HepG2 (cell line): ENCODE results near the gene PLA2G7. TPM values are rescaled to one million over a fixed set of nuclear protein-coding genes. Genes with fewer than 3 reads are reported as not detected.
"Not testable (repeated sequence)": the region's sequence is repeated elsewhere in the genome, so short reads cannot be mapped to it uniquely, and the experiment has no call there.

ENCODE experiments used
- ATAC-seq: fragments of 200-7000 bp; cut with Tn5 transposase; 3 replicates; pipeline ENCODE4 v1.9.1; 2020; ENCODE audit warnings: mild to moderate bottlenecking, moderate library complexity
- BruUV-seq: library from RNA; stranded (reverse); fragments of 400-500 nt; replicated peaks from 2 replicates; lab custom pipeline; 2021; lab: Mats Ljungman, UMichigan
- CTCF ChIA-PET: fragments of 300-600 bp; formaldehyde crosslinking; extraction: SDS; loops from one replicate; lab custom pipeline; 2021; ENCODE audit warnings: low total read pairs, inconsistent platforms, low intra/inter-chr PET ratio; lab: Yijun Ruan, JAX
- POLR2A ChIA-PET: fragments of 350-600 bp; sonication (Branson Sonifier 250); formaldehyde crosslinking; loops from one replicate; lab custom pipeline; 2020; ENCODE audit warnings: antibody characterized with exemption, inconsistent platforms; lab: Yijun Ruan, JAX
- DNase-seq: peaks from one replicate; pipeline ENCODE4 v3.0.0-alpha.2; 2015; ENCODE audit warnings: low spot score
- FAIRE-seq: peaks from 3 replicates; lab custom pipeline; 2011; peaks lifted over from hg19 to GRCh38; lab: Jason Lieb, UNC
- H2AFZ ChIP-seq: one replicate; pipeline ENCODE4 v1.6.1; 2011; ENCODE audit warnings: low read length, inconsistent platforms
- H3K27ac ChIP-seq: fragments of 300-600 bp; 3 replicates; pipeline ENCODE4 v1.8.0; 2011; ENCODE audit warnings: mixed run types, mild to moderate bottlenecking, mixed read lengths, low read length, inconsistent platforms; ENCODE audit not compliant: insufficient read depth; ENCODE audit errors: extremely low read length
- H3K27me3 ChIP-seq, 2 experiments: fragments of 200-600 bp in 1 of 2; 2 replicates in 1 of 2; 3 replicates in 1 of 2; pipeline versions ENCODE4 v1.6.0 to v1.8.0; 2011; ENCODE audit warnings: low read length in 2 of 2, mild to moderate bottlenecking in 2 of 2, moderate library complexity in 2 of 2, inconsistent platforms in 1 of 2; ENCODE audit not compliant: insufficient read depth in 2 of 2, control insufficient read depth in 1 of 2
- H3K36me3 ChIP-seq, 2 experiments: fragments of 200-600 bp in 1 of 2; replicated peaks in 1 of 2; 2 replicates in 1 of 2; 3 replicates in 1 of 2; pipeline versions ENCODE4 v1.5.1 to v1.8.0; 2011; ENCODE audit warnings: low read length in 2 of 2, inconsistent platforms in 1 of 2; ENCODE audit not compliant: insufficient read depth in 2 of 2, control insufficient read depth in 1 of 2
- H3K4me1 ChIP-seq: 2 replicates; pipeline ENCODE4 v1.5.1; 2012; ENCODE audit warnings: low read length, inconsistent platforms; ENCODE audit not compliant: insufficient read depth
- H3K4me2 ChIP-seq: 2 replicates; pipeline ENCODE4 v1.6.0; 2011; ENCODE audit warnings: low read depth, low read length, inconsistent platforms
- H3K4me3 ChIP-seq, 3 experiments: fragments of 200-600 bp in 1 of 3; sonication (generic), shearing (Covaris generic) in 1 of 3; replicated peaks in 1 of 3; 2 replicates each; pipeline ENCODE4 v1.5.1; 2011 to 2016; ENCODE audit warnings: low read length in 3 of 3, inconsistent platforms in 2 of 3, low read depth in 2 of 3, mild to moderate bottlenecking in 2 of 3, control low read depth in 1 of 3, mixed read lengths in 1 of 3; ENCODE audit not compliant: insufficient read depth in 1 of 3
- H3K79me2 ChIP-seq: one replicate; pipeline ENCODE4 v1.6.1; 2011; ENCODE audit warnings: low read length, inconsistent platforms; ENCODE audit not compliant: insufficient read depth
- H3K9ac ChIP-seq: 2 replicates; pipeline ENCODE4 v1.6.0; 2011; ENCODE audit warnings: mild to moderate bottlenecking, low read depth, low read length, inconsistent platforms; ENCODE audit not compliant: insufficient read depth
- H3K9me3 ChIP-seq: 2 replicates; pipeline ENCODE4 v1.5.1; 2012; ENCODE audit warnings: mild to moderate bottlenecking, low read length
- H4K20me1 ChIP-seq: 2 replicates; pipeline ENCODE4 v1.6.0; 2011; ENCODE audit warnings: inconsistent platforms, mild to moderate bottlenecking, low read length, moderate library complexity; ENCODE audit not compliant: insufficient read depth
- BCL6 ChIP-seq: IDR thresholded peaks from 2 replicates; pipeline ENCODE4 v1.6.1; 2016; ENCODE audit warnings: missing genetic modification reagents, missing compliant biosample characterization
- ELK4 ChIP-seq: sonication (generic); formaldehyde crosslinking; IDR thresholded peaks from 2 replicates; pipeline ENCODE4 v1.9.0; 2021; ENCODE audit warnings: missing genetic modification reagents, borderline replicate concordance
- FOXK2 ChIP-seq: fragments of 450-650 bp; IDR thresholded peaks from 2 replicates; pipeline ENCODE4 v1.6.1; 2016
- GPN1 ChIP-seq: sonication (generic); formaldehyde crosslinking; IDR thresholded peaks from 2 replicates; pipeline ENCODE4 v1.5.1; 2020; ENCODE audit warnings: missing genetic modification reagents, borderline replicate concordance
- IRX3 ChIP-seq: sonication (generic); formaldehyde crosslinking; IDR thresholded peaks from 2 replicates; pipeline ENCODE4 v1.8.1; 2023; ENCODE audit warnings: mild to moderate bottlenecking, low read depth, missing genetic modification reagents, borderline replicate concordance
- KDM2A ChIP-seq: sonication (generic); formaldehyde crosslinking; IDR thresholded peaks from 2 replicates; pipeline ENCODE4 v1.4.0; 2020; ENCODE audit warnings: low read depth, missing genetic modification reagents, borderline replicate concordance
- NFYB ChIP-seq: sonication (generic); formaldehyde crosslinking; IDR thresholded peaks from 2 replicates; pipeline ENCODE4 v1.4.0; 2020; ENCODE audit warnings: missing genetic modification reagents
- SP4 ChIP-seq: sonication (generic); formaldehyde crosslinking; IDR thresholded peaks from 2 replicates; pipeline ENCODE4 v1.8.1; 2023; ENCODE audit warnings: mild to moderate bottlenecking, missing genetic modification reagents
- ZFYVE20 ChIP-seq: sonication (generic); formaldehyde crosslinking; IDR thresholded peaks from 2 replicates; pipeline ENCODE4 v1.8.0; 2023; ENCODE audit warnings: low read depth, mild to moderate bottlenecking, moderate library complexity, missing genetic modification reagents, borderline replicate concordance
- ZKSCAN8 ChIP-seq: IDR thresholded peaks from 2 replicates; pipeline ENCODE4 v1.6.1; 2016; ENCODE audit warnings: borderline replicate concordance, missing genetic modification reagents, missing compliant biosample characterization
- ZMAT3 ChIP-seq: sonication (generic); formaldehyde crosslinking; conservative IDR thresholded peaks from 2 replicates; pipeline ENCODE4 v1.7.0; 2021; ENCODE audit warnings: missing genetic modification reagents
- ZNF280B ChIP-seq: sonication (generic); formaldehyde crosslinking; IDR thresholded peaks from 2 replicates; pipeline ENCODE4 v1.5.0; 2020; ENCODE audit warnings: missing genetic modification reagents, mild to moderate bottlenecking, borderline replicate concordance
- ZNF382 ChIP-seq: sonication (generic); formaldehyde crosslinking; IDR thresholded peaks from 2 replicates; pipeline ENCODE4 v1.5.0; 2020; ENCODE audit warnings: missing genetic modification reagents, mild to moderate bottlenecking, borderline replicate concordance
- WGBS: methylation state at CpG from one replicate; pipeline ENCODE4 v1.1.6; 2017; ENCODE audit warnings: low lambda C conversion rate; 5-methylcytosine and 5-hydroxymethylcytosine counted together
- in situ Hi-C: cut with HindIII; loops from 2 replicates; pipeline ENCODE4 v1.10.0; 2017; ENCODE audit warnings: low pct_unique_long_range_greater_than_20kb; ENCODE audit not compliant: extremely low pct_ligation_motif_present
- intact Hi-C: fragments of 100-400 bp; cut with micrococcal nuclease; formaldehyde crosslinking; loops from one replicate; pipeline ENCODE4 v1.10.0; 2022; ENCODE audit not compliant: unreplicated experiment
- polyA plus RNA-seq, 8 experiments: library from polyadenylated mRNA; depleted of rRNA in 3 of 8; stranded (reverse) in 7 of 8; unstranded in 1 of 8; fragments of >200 nt; fragmentation: Illumina TruSeq in 4 of 8; extraction: Trizol in 4 of 8; gene quantifications; 2 replicates each; pipeline versions ENCODE4 v1.2.1 to v1.2.3, GENCODE V29; 2011 to 2016; ENCODE audit warnings: low read depth in 4 of 8, missing spikeins in 1 of 8, mixed read lengths in 1 of 8; ENCODE audit not compliant: insufficient read depth in 1 of 8
- total RNA-seq, 5 experiments: library from RNA; depleted of rRNA; stranded (reverse); fragments of >200 nt; fragmentation: Illumina TruSeq; extraction: Trizol; gene quantifications; 2 replicates each; pipeline ENCODE4 v1.2.3, GENCODE V29; 2016; ENCODE audit warnings: low read depth in 1 of 5

Gene PLA2G7
- total and polyA plus RNA-seq, 2 of the 13 experiments (the other 11 are each of a cell fraction or from before 2014, with no cell fraction given) = not detected

GRCh38 chr6:46774736-46775135 is 39.6 kb upstream of the PLA2G7 start:
- CTCF ChIA-PET, H3K9me3 ChIP-seq, H3K79me2 ChIP-seq, BruUV-seq, H2AFZ ChIP-seq, DNase-seq, H3K27ac ChIP-seq, in situ Hi-C loops, ATAC-seq, H3K9ac ChIP-seq, POLR2A ChIA-PET, H3K27me3 ChIP-seq, intact Hi-C loops, H4K20me1 ChIP-seq, H3K4me1 ChIP-seq, H3K36me3 ChIP-seq, H3K4me3 ChIP-seq, FAIRE-seq, H3K4me2 ChIP-seq: not testable (repeated sequence)
- 40% methylated on average over 2 of the region's 24 CpGs for WGBS

GRCh38 chr6:46773201-46773855 is 38.2 kb upstream of the PLA2G7 start:
- no peak overlapping the region for H3K4me2 ChIP-seq
- no peaks in the 10 kb centered on the region for H3K79me2 ChIP-seq
- no peaks in the 10 kb centered on the region for H3K27me3 ChIP-seq
- POLR2A ChIA-PET = no interaction called here
- CTCF ChIA-PET = no interaction called here
- H3K9me3 ChIP-seq = no peaks in the 10 kb centered on the region
- H3K4me3 ChIP-seq = no peak overlapping the region
- H3K9ac ChIP-seq = no peak overlapping the region
- TF ChIP-seq NFYB (CRISPR knock-in tag) = no peak
- TF ChIP-seq ZNF382 = no peak
- TF ChIP-seq BCL6 = no peak
- no peak for TF ChIP-seq KDM2A (CRISPR knock-in tag)
- no peak for TF ChIP-seq ZFYVE20 (CRISPR knock-in tag)
- no peak for TF ChIP-seq ZNF280B (CRISPR knock-in tag)
- no peak for TF ChIP-seq IRX3 (CRISPR knock-in tag)
- no peak for TF ChIP-seq SP4
- no peak for TF ChIP-seq ELK4 (CRISPR knock-in tag)
- TF ChIP-seq ZMAT3 = no peak
- no peak for TF ChIP-seq FOXK2
- no peak for TF ChIP-seq GPN1 (CRISPR knock-in tag)
- no peak for TF ChIP-seq ZKSCAN8 (CRISPR knock-in tag)
- ATAC-seq (no peak), FAIRE-seq (no peak), DNase-seq (no peak)
- no TSS peak for BruUV-seq
- H4K20me1 ChIP-seq = no peaks in the 10 kb centered on the region
- no peak overlapping the region for H2AFZ ChIP-seq
- in situ Hi-C loops = no loop called here
- intact Hi-C loops = no loop called here
- no peak overlapping the region for H3K27ac ChIP-seq
- H3K36me3 ChIP-seq = no peaks in the 10 kb centered on the region
- 7% methylated on average over 1 of the region's 1 CpG for WGBS
- peaks cover 8% of the 10 kb centered on the region; the same call in 1 of the 2 replicates for H3K4me1 ChIP-seq
